ENCODE data around the gene LAX1. TPM values are rescaled to one million over a fixed set of nuclear protein-coding genes. Genes with fewer than 3 reads are reported as not detected.
"Not testable (repeated sequence)": the region's sequence is repeated elsewhere in the genome, so short reads cannot be mapped to it uniquely, and the experiment has no call there.

The LAX1 gene
- total RNA-seq, 2 donors from 2014 or later = 0.54 to 0.99 TPM

DNA sequence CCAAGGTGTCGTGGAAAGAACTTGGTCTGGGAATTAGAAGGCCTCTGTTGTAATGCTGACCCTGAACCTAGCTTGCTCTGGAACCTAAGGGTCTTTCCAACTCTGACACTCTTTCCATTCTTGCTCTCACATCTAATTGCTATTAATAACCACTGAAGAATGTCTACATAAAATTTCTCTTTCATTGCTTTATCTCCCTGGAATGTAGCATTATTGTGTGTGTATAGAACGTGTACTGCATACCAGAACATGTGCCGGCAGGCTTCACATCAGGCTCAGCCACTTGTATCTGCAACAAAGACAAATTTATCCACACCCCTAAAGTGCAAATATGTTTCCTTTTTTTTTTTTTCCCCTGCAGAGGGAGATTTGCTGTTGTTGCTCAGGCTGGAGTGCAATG is 13.9 kb upstream of the LAX1 start:
- no peaks in the 10 kb centered on the region for H3K9me3 ChIP-seq
- H3K27ac ChIP-seq = no peak overlapping the region
- DNase-seq (ENCODE audit: low spot score) = no peak
- H3K27me3 ChIP-seq (replicated peaks; ENCODE audit: insufficient read depth) = no peaks in the 10 kb centered on the region
- no peak for ATAC-seq (ENCODE audit: insufficient number of reproducible peaks, low FRiP score, low read depth)
- H3K4me1 ChIP-seq (ENCODE audit: control insufficient read depth in 1 of 2, low read depth in 2 of 2) = peaks cover 0 to 7% of the 10 kb centered on the region in 2 donors
- H3K4me3 ChIP-seq = no peak overlapping the region
- TF ChIP-seq, protein P1, sequence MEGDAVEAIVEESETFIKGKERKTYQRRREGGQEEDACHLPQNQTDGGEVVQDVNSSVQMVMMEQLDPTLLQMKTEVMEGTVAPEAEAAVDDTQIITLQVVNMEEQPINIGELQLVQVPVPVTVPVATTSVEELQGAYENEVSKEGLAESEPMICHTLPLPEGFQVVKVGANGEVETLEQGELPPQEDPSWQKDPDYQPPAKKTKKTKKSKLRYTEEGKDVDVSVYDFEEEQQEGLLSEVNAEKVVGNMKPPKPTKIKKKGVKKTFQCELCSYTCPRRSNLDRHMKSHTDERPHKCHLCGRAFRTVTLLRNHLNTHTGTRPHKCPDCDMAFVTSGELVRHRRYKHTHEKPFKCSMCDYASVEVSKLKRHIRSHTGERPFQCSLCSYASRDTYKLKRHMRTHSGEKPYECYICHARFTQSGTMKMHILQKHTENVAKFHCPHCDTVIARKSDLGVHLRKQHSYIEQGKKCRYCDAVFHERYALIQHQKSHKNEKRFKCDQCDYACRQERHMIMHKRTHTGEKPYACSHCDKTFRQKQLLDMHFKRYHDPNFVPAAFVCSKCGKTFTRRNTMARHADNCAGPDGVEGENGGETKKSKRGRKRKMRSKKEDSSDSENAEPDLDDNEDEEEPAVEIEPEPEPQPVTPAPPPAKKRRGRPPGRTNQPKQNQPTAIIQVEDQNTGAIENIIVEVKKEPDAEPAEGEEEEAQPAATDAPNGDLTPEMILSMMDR (IDR thresholded peaks at IDR 0.05) = no peak
- no peaks in the 10 kb centered on the region for H3K36me3 ChIP-seq

DNA sequence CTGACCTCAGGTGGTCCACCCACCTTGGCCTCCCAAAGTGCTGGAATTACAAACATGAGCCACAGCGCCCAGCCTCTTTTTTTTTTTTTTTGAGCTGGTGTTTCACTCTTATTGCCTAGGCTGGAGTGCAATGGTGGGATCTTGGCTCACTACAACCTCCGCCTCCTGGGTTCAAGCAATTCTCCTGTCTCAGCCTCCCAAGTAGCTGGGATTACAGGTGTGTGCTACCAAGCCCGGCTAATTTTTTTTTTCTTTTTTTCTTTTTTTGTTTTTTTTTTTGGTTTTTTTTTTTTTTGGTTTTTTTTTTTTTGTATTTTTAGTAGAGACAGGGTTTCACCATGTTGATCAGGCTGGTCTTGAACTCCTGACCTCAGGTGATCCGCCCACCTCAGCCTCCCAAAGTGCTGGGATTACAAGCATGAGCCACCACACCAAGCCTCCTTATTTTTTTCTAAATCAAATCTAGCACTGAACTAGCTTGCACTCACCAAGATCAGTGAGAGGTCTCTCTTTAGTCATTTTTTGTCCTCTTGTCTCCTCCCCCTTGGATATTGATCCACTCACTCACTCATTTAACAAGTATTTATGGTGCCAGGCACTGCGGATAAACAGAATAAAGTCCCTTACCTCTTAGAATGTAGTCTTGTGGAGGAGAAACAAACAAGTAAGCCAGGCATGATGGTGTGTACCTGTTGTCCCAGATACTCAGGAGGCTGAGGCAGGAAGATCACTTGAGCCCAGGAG is 13.2 kb upstream of the LAX1 start:
- not testable (repeated sequence) for H3K9me3 ChIP-seq; ATAC-seq (ENCODE audit: insufficient number of reproducible peaks, low FRiP score, low read depth); H3K36me3 ChIP-seq; H3K27me3 ChIP-seq (replicated peaks; ENCODE audit: insufficient read depth); H3K4me1 ChIP-seq (ENCODE audit: control insufficient read depth in 1 of 2, low read depth in 2 of 2); H3K4me3 ChIP-seq; DNase-seq (ENCODE audit: low spot score); H3K27ac ChIP-seq

DNA sequence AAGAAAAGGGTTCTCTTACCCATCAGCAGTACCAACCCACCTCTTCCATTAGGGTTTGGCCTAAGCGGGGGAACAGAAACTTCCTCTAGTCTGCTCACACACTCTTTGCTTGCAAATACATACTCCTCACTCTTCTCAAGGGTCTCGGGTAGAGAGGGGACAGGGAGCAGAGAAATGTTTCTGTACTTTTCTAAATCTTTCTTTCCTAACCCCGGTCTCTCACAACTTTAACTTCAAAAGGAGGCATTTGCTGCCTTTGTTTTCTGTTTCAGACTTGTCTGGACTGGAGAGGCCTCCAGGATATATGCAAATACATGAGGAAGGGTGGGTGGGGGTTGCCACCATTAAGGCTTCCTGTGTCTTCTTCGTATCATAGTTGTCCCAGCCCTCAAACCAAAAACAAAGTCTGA is 10.5 kb upstream of the LAX1 start:
- TF ChIP-seq, protein P1 (IDR thresholded peaks at IDR 0.05) = no peak
- DNase-seq (ENCODE audit: low spot score) (no peak), ATAC-seq (ENCODE audit: insufficient number of reproducible peaks, low FRiP score, low read depth) (no peak)
- Histone ChIP-seq H3K4me1 (ENCODE audit: control insufficient read depth in 1 of 2, low read depth in 2 of 2) (peaks cover 0 to 7% of the 10 kb centered on the region in 2 donors), H3K27ac (no peak overlapping the region), H3K4me3 (no peak overlapping the region), H3K36me3 (no peaks in the 10 kb centered on the region), H3K27me3 (replicated peaks; ENCODE audit: insufficient read depth) (no peaks in the 10 kb centered on the region), H3K9me3 (no peaks in the 10 kb centered on the region)

DNA sequence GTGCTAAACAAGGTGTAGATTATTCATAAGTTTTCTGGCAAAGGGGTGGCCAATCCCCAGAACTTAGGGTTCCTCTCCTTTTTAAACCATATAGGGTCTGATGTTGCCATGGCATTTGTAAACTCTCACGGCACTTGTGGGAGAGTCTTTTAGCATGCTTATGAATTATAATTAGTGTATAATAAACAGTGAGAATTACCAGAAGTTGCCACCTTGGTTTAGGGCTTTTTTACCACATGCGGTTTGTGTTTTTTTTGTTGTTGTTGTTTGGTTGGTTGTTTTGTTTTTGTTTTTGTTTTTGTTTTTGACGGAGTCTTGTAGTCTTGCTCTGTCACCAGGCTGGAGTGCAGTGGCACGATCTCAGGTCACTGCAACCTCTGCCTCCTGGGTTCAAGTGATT is 8.9 kb upstream of the LAX1 start:
- no peak for DNase-seq (ENCODE audit: low spot score)
- Histone ChIP-seq H3K36me3 (no peaks in the 10 kb centered on the region), H3K4me3 (no peak overlapping the region), H3K4me1 (ENCODE audit: control insufficient read depth in 1 of 2, low read depth in 2 of 2) (peaks cover 0 to 5% of the 10 kb centered on the region in 2 donors), H3K9me3 (no peaks in the 10 kb centered on the region), H3K27me3 (replicated peaks; ENCODE audit: insufficient read depth) (no peaks in the 10 kb centered on the region), H3K27ac (no peak overlapping the region)
- no peak for ATAC-seq (ENCODE audit: insufficient number of reproducible peaks, low FRiP score, low read depth)
- TF ChIP-seq, protein P1 (IDR thresholded peaks at IDR 0.05) = no peak

DNA sequence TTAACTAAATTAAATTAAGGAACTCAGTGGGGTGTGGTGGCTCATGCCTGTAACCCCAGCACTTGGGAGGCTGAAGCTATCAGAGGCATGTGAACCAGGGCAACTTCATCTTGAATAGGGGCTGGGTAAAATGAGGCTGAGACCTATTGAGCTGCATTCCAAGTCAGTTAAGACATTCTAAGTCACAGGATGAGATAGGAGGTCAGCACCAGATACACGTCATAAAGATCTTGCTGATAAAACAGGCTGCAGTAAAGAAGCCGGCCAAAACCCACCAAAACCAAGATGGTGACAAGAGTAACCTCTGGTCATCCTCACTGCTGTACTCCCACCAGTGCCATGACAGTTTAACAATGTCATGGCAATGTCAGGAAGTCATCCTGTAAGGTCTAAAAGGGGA is 6.2 kb upstream of the LAX1 start:
- H3K27me3 ChIP-seq (replicated peaks; ENCODE audit: insufficient read depth); DNase-seq (ENCODE audit: low spot score); ATAC-seq (ENCODE audit: insufficient number of reproducible peaks, low FRiP score, low read depth); H3K27ac ChIP-seq; H3K36me3 ChIP-seq; H3K9me3 ChIP-seq; H3K4me1 ChIP-seq (ENCODE audit: control insufficient read depth in 1 of 2, low read depth in 2 of 2); H3K4me3 ChIP-seq: not testable (repeated sequence)

DNA sequence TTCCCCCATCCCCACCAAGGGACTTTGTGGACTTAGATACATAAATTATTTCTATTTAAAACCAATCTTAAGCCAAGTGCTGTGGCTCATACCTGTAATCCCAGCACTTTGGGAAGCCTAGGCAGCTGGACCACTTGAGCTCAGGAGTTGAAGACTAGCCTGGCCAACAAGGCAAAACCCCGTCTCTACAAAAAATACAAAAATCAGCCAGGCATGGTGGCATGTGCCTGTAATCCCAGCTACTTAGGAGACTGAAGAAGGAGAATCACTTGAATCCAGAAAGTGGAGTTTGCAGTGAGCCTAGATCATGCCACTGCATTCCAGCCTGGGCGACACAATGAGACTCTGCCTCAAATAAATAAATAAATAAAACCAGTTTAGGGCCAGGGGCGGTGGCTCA is 4.5 kb upstream of the LAX1 start:
- Histone ChIP-seq H3K27ac (no peak overlapping the region), H3K4me1 (ENCODE audit: control insufficient read depth in 1 of 2, low read depth in 2 of 2) (no peaks in the 10 kb centered on the region), H3K9me3 (no peaks in the 10 kb centered on the region), H3K36me3 (no peaks in the 10 kb centered on the region), H3K27me3 (replicated peaks; ENCODE audit: insufficient read depth) (no peaks in the 10 kb centered on the region), H3K4me3 (no peak overlapping the region)
- TF ChIP-seq, protein P1 (IDR thresholded peaks at IDR 0.05) = no peak
- DNase-seq (ENCODE audit: low spot score) = no peak
- ATAC-seq (ENCODE audit: insufficient number of reproducible peaks, low FRiP score, low read depth) = no peak

DNA sequence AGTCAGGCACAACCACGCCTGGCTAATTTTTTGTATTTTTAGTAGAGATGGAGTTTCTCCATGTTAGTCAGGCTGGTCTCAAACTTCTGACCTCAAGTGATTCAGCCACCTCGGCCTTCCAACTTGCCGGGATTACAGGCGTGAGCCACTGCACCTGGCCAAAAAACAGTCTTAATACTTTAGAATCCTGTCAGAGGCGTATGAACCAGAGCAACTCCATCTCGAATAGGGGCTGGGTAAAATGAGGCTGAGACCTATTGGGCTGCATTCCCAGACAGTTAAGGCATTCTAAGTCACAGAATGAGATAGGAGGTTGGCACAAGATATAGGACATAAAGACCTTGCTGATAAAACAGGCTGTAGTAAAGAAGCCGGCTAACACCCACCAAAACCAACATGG is 3.0 kb upstream of the LAX1 start:
- ATAC-seq (ENCODE audit: insufficient number of reproducible peaks, low FRiP score, low read depth); H3K36me3 ChIP-seq; H3K4me3 ChIP-seq; H3K9me3 ChIP-seq; H3K27ac ChIP-seq; H3K27me3 ChIP-seq (replicated peaks; ENCODE audit: insufficient read depth); H3K4me1 ChIP-seq (ENCODE audit: control insufficient read depth in 1 of 2, low read depth in 2 of 2); DNase-seq (ENCODE audit: low spot score): not testable (repeated sequence)

All from thoracic aorta (tissue), 2 donors.